Measurements from ENCODE around the gene LRRC74B.

DNA sequence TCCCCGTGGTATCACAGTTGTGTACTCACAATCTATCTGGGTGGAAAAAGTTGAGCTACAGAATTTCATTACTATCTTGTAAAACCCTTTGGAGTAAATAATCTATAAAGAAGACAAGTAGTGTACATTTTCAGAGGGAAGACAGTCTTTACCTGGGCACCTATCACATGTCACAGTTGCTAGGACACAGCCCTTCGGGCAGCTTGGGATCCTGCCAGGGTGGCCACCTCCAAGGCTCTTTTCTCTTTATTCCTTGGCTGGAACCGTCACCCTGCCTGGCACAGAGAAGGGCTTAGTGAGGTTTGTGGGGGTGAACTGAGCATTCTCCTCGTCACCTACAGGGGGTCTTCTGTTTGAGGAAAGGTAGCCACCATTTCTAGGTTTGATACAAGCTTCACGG, 23.6 kb downstream of the LRRC74B start:
- TF ChIP-seq, protein P1, sequence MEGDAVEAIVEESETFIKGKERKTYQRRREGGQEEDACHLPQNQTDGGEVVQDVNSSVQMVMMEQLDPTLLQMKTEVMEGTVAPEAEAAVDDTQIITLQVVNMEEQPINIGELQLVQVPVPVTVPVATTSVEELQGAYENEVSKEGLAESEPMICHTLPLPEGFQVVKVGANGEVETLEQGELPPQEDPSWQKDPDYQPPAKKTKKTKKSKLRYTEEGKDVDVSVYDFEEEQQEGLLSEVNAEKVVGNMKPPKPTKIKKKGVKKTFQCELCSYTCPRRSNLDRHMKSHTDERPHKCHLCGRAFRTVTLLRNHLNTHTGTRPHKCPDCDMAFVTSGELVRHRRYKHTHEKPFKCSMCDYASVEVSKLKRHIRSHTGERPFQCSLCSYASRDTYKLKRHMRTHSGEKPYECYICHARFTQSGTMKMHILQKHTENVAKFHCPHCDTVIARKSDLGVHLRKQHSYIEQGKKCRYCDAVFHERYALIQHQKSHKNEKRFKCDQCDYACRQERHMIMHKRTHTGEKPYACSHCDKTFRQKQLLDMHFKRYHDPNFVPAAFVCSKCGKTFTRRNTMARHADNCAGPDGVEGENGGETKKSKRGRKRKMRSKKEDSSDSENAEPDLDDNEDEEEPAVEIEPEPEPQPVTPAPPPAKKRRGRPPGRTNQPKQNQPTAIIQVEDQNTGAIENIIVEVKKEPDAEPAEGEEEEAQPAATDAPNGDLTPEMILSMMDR (IDR thresholded peaks at IDR 0.05) = no peak
- no peak for TF ChIP-seq POLR2A (IDR thresholded peaks at IDR 0.05)
